A549 (cell line): ENCODE data around the gene PPP5C. TPM values are rescaled to one million over a fixed set of nuclear protein-coding genes. Genes with fewer than 3 reads are reported as not detected.
A peak's percentile ranks its signal among the peaks of the same experiment; 100 is the strongest.

Source experiments
- ATAC-seq, 2 experiments: fragments of 200-7000 bp in 1 of 2; fragments of >200 bp in 1 of 2; cut with Nextera tagmentation in 1 of 2; cut with Tn5 transposase in 1 of 2; 3 replicates each; pipeline versions ENCODE4 v1.8.0 to v1.9.1; 2018 to 2020; ENCODE audit warnings: mild to moderate bottlenecking in 1 of 2, moderate library complexity in 1 of 2
- CTCF ChIA-PET: fragments of 300-600 bp; sonication (Branson Sonifier 250); formaldehyde crosslinking; extraction: SDS; loops from one replicate; lab custom pipeline; 2021; ENCODE audit warnings: antibody characterized with exemption, inconsistent platforms; lab: Yijun Ruan, JAX
- POLR2A ChIA-PET: fragments of 350-600 bp; formaldehyde crosslinking; extraction: SDS; loops from one replicate; lab custom pipeline; 2021; ENCODE audit warnings: antibody characterized with exemption, inconsistent platforms; lab: Yijun Ruan, JAX
- DNase-seq, 2 experiments: peaks; one replicate each; pipeline versions ENCODE4 v3.0.0 to v3.0.0-alpha.2; 2011 to 2016; ENCODE audit warnings: low read depth in 1 of 2, low spot score in 1 of 2
- FAIRE-seq: peaks from 2 replicates; lab custom pipeline; 2011; peaks lifted over from hg19 to GRCh38; lab: Jason Lieb, UNC
- H3K27ac ChIP-seq, 2 experiments: fragments of >200 bp; sonication (Bioruptor Twin); formaldehyde crosslinking; 3 replicates each; pipeline ENCODE4 v1.5.1; 2016 to 2017
- H3K4me1 ChIP-seq: fragments of >200 bp; sonication (Bioruptor Twin); formaldehyde crosslinking; 3 replicates; pipeline ENCODE4 v1.6.1; 2016
- H3K4me2 ChIP-seq: fragments of >200 bp; sonication (Bioruptor Twin); formaldehyde crosslinking; 3 replicates; pipeline ENCODE4 v1.6.1; 2016
- H3K4me3 ChIP-seq: fragments of >200 bp; sonication (Bioruptor Twin); formaldehyde crosslinking; 3 replicates; pipeline ENCODE4 v1.5.1; 2016
- H3K9me3 ChIP-seq: fragments of >200 bp; sonication (Bioruptor Twin); formaldehyde crosslinking; 3 replicates; pipeline ENCODE4 v1.6.1; 2016
- CBX2 ChIP-seq: fragments of 200-600 bp; sonication (generic); IDR thresholded peaks from 2 replicates; pipeline ENCODE4 v1.6.1; 2016; ENCODE audit warnings: low read depth, mild to moderate bottlenecking, borderline replicate concordance
- CBX8 ChIP-seq: fragments of 200-600 bp; sonication (generic); IDR thresholded peaks from 2 replicates; pipeline ENCODE4 v1.6.1; 2016
- CEBPB ChIP-seq, 2 experiments: fragments of >200 bp in 1 of 2; sonication (Bioruptor Twin) in 1 of 2; formaldehyde crosslinking in 1 of 2; IDR thresholded peaks; 2 replicates each; pipeline ENCODE4 v1.6.1; 2012 to 2016
- CHD4 ChIP-seq: fragments of 200-600 bp; sonication (generic); IDR thresholded peaks from 2 replicates; pipeline ENCODE4 v1.6.1; 2016; ENCODE audit warnings: antibody characterized with exemption, mild to moderate bottlenecking, borderline replicate concordance
- EHMT2 ChIP-seq: fragments of 200-600 bp; sonication (generic); IDR thresholded peaks from 2 replicates; pipeline ENCODE4 v1.6.1; 2016; ENCODE audit warnings: antibody characterized with exemption, low read depth, mild to moderate bottlenecking, moderate library complexity
- EP300 ChIP-seq, 2 experiments: fragments of >200 bp; sonication (Bioruptor Twin); formaldehyde crosslinking; IDR thresholded peaks; 2 replicates in 1 of 2; 3 replicates in 1 of 2; pipeline ENCODE4 v1.6.1; 2016 to 2017
- FOXS1 ChIP-seq: fragments of 250-450 bp; sonication (Bioruptor Pico); IDR thresholded peaks from 2 replicates; pipeline ENCODE4 v1.5.0; 2020; ENCODE audit warnings: mild to moderate bottlenecking, moderate library complexity
- GATA3 ChIP-seq: IDR thresholded peaks from 2 replicates; pipeline ENCODE4 v1.6.1; 2012; ENCODE audit warnings: borderline replicate concordance
- HDAC2 ChIP-seq: fragments of 200-600 bp; sonication (generic); IDR thresholded peaks from 2 replicates; pipeline ENCODE4 v1.6.1; 2016
- HOXB13 ChIP-seq: fragments of 250-450 bp; sonication (Bioruptor Pico); IDR thresholded peaks from 2 replicates; pipeline ENCODE4 v1.5.0; 2020; ENCODE audit warnings: low read depth, mild to moderate bottlenecking, moderate library complexity
- JUN ChIP-seq, 2 experiments: fragments of >200 bp; sonication (Bioruptor Twin); formaldehyde crosslinking; IDR thresholded peaks; 2 replicates in 1 of 2; 3 replicates in 1 of 2; pipeline ENCODE4 v1.6.1; 2016 to 2017
- KDM1A ChIP-seq: fragments of 200-600 bp; sonication (generic); IDR thresholded peaks from 2 replicates; pipeline ENCODE4 v1.6.1; 2016; ENCODE audit warnings: low read depth, mild to moderate bottlenecking
- MAFK ChIP-seq: fragments of 450-650 bp; IDR thresholded peaks from 2 replicates; pipeline ENCODE4 v1.6.1; 2014; ENCODE audit not compliant: partially characterized antibody
- NFE2L2 ChIP-seq: fragments of 150-350 bp; conservative IDR thresholded peaks from 2 replicates; pipeline ENCODE4 v1.6.1; 2014; ENCODE audit warnings: low read length
- NPAS2 ChIP-seq: fragments of 250-450 bp; sonication (Bioruptor Pico); IDR thresholded peaks from 2 replicates; pipeline ENCODE4 v1.8.0; 2022; ENCODE audit warnings: mild to moderate bottlenecking, moderate library complexity, borderline replicate concordance
- SREBF2 ChIP-seq: fragments of 450-650 bp; IDR thresholded peaks from 2 replicates; pipeline ENCODE4 v1.6.1; 2014; ENCODE audit warnings: mild to moderate bottlenecking, moderate library complexity
- ZFP36 ChIP-seq: fragments of 450-650 bp; IDR thresholded peaks from 2 replicates; pipeline ENCODE4 v1.6.1; 2014; ENCODE audit warnings: borderline replicate concordance; ENCODE audit not compliant: partially characterized antibody
- ZSCAN20 ChIP-seq: fragments of 250-450 bp; sonication (Bioruptor Pico); IDR thresholded peaks from 2 replicates; pipeline ENCODE4 v1.8.0; 2022; ENCODE audit warnings: mild to moderate bottlenecking, moderate library complexity
- WGBS: methylation state at CpG from one replicate; pipeline ENCODE4 v1.1.6; 2017; ENCODE audit errors: missing lambda C conversion rate; 5-methylcytosine and 5-hydroxymethylcytosine counted together
- polyA plus RNA-seq, 4 experiments: library from polyadenylated mRNA; depleted of rRNA in 3 of 4; stranded (reverse); fragments of >200 nt; fragmentation: RNase III in 1 of 4; extraction: RNeasy Plus Mini Kit Qiagen cat#74134 plus additional on column Dnase treatment in 1 of 4; gene quantifications; 2 replicates in 3 of 4; 3 replicates in 1 of 4; pipeline ENCODE4 v1.2.3, GENCODE V29; 2011 to 2017
- TF ChIP-seq, protein P1 (sequence below): fragments of 200-600 bp; sonication (generic); IDR thresholded peaks from 2 replicates; pipeline ENCODE4 v1.6.1; 2016; ENCODE audit warnings: antibody characterized with exemption, mild to moderate bottlenecking, moderate library complexity
- TF ChIP-seq, protein P2 (sequence below): fragments of 250-450 bp; sonication (Bioruptor Pico); IDR thresholded peaks from 2 replicates; pipeline ENCODE4 v1.5.0; 2020; ENCODE audit warnings: low read depth, mild to moderate bottlenecking, moderate library complexity
- TF ChIP-seq, protein P3 (sequence below): IDR thresholded peaks from 2 replicates; pipeline ENCODE4 v1.6.1; 2012
- TF ChIP-seq, protein P4 (sequence below): fragments of >200 bp; sonication (Bioruptor Twin); formaldehyde crosslinking; IDR thresholded peaks from 3 replicates; pipeline ENCODE4 v1.5.1; 2016
- TF ChIP-seq, protein P5 (sequence below): IDR thresholded peaks from 2 replicates; pipeline ENCODE4 v1.6.1; 2012; ENCODE audit warnings: low read depth, borderline replicate concordance
- TF ChIP-seq, protein P6 (sequence below): fragments of >200 bp; sonication (Bioruptor Twin); formaldehyde crosslinking; IDR thresholded peaks from 3 replicates; pipeline ENCODE4 v1.6.1; 2016

The PPP5C gene
- polyA plus RNA-seq, 2 of the 4 experiments (the other 2 are of a cell fraction), result 94.2 to 107 TPM

DNA sequence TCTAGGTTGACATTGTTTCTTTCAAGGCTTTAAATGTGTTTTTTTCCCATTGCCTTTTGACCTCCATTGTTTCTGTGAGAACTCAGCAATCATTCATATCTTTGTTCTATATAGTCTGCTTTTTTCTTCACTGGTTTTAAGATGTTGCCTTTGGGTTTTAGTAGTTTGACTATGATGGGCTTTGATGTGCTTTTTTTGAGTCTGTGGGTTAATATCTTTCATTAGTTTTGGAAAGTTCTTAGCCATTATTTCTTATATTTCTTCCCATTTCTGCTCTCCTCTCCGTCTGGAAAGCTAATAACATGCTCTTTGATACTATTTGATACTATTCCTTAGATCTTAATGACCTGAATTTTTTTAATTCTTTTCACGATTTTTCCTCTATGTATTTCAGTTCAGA is 33.8 kb downstream of the PPP5C start:
- ATAC-seq (no peak), FAIRE-seq (peak; percentile 56), DNase-seq (no peak)
- POLR2A ChIA-PET, result no interaction called here
- Histone ChIP-seq H3K4me2 (no peak overlapping the region), H3K9me3 (no peaks in the 10 kb centered on the region), H3K4me3 (no peak overlapping the region), H3K27ac (no peak overlapping the region), H3K4me1 (peaks cover 8% of the 10 kb centered on the region)
- CTCF ChIA-PET, result interaction anchor here (1.3 to 30.8 kb wide), 3 partner anchors 8 to 99 kb away, joined by 6 to 501 read pairs (median 66); no protein-coding TSS in a partner anchor
- 89% methylated on average over 2 of the region's 2 CpGs for WGBS
- TF ChIP-seq, protein P1, sequence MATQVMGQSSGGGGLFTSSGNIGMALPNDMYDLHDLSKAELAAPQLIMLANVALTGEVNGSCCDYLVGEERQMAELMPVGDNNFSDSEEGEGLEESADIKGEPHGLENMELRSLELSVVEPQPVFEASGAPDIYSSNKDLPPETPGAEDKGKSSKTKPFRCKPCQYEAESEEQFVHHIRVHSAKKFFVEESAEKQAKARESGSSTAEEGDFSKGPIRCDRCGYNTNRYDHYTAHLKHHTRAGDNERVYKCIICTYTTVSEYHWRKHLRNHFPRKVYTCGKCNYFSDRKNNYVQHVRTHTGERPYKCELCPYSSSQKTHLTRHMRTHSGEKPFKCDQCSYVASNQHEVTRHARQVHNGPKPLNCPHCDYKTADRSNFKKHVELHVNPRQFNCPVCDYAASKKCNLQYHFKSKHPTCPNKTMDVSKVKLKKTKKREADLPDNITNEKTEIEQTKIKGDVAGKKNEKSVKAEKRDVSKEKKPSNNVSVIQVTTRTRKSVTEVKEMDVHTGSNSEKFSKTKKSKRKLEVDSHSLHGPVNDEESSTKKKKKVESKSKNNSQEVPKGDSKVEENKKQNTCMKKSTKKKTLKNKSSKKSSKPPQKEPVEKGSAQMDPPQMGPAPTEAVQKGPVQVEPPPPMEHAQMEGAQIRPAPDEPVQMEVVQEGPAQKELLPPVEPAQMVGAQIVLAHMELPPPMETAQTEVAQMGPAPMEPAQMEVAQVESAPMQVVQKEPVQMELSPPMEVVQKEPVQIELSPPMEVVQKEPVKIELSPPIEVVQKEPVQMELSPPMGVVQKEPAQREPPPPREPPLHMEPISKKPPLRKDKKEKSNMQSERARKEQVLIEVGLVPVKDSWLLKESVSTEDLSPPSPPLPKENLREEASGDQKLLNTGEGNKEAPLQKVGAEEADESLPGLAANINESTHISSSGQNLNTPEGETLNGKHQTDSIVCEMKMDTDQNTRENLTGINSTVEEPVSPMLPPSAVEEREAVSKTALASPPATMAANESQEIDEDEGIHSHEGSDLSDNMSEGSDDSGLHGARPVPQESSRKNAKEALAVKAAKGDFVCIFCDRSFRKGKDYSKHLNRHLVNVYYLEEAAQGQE, result no peak
- TF ChIP-seq, protein P2, sequence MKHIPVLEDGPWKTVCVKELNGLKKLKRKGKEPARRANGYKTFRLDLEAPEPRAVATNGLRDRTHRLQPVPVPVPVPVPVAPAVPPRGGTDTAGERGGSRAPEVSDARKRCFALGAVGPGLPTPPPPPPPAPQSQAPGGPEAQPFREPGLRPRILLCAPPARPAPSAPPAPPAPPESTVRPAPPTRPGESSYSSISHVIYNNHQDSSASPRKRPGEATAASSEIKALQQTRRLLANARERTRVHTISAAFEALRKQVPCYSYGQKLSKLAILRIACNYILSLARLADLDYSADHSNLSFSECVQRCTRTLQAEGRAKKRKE (CRISPR knock-in tag), result no peak
- TF ChIP-seq ZSCAN20 (CRISPR knock-in tag) (no peak), MAFK (no peak), CBX2 (no peak), CEBPB (IDR thresholded peaks at IDR 0.05) (no peak), HDAC2 (no peak)

DNA sequence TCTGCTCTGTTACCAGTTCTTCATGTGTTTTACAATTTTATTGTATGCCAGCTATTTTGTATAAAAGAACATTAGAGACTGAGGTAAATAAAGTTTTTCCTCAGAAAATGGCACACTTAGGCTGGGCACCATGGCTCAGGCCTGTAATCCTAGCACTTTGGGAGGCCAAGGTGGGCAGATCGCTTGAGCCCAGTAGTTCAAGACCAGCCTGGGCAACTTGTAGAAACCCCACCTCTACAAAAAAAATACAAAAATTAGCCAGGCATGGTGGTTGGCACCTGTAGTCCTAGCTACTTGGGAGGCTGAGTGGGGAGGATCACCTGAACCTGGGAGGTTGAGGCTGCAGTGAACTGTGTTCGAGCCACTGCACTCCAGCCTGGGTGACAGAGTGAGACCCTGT is 34.5 kb downstream of the PPP5C start:
- WGBS, result 93% methylated on average over 2 of the region's 2 CpGs
- CTCF ChIA-PET, result interaction anchor here (0.6 to 30.8 kb wide), 8 partner anchors 9 to 142 kb away, joined by 3 to 501 read pairs (median 4); partner anchors contain the start of gene PPP5C

DNA sequence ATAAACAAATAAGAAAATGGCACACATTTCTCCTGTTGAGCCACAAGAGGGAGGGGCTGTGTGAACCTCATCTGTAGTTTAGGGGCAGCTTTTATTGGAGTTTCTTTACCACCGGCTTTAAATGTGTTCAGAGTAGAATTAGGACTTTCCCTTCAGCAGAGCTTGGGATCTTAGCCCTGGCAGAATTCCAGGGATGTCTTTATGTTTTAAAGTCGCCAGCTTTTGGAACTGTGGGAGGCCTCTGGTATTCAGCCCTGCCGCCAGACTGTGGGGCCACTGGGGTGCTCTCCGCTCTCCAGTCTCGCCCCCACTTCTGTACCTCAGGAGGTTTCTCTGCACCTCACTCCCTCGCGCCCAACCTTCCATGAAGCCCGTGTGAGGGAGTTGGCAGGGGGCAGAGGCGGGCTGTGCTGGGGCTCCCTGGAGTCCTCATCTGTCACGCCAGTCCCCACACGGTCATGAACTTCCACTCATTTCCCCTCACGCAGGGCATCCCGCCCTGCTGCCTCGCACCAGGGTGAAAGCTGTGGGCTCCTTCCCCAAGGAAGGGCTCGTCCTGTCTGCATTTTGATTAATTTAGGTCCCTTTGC is 35.0 kb downstream of the PPP5C start:
- CTCF ChIA-PET, result interaction anchor here (0.6 to 30.8 kb wide), 13 partner anchors 8 to 168 kb away, joined by 3 to 501 read pairs (median 3); partner anchors contain the start of gene PPP5C
- POLR2A ChIA-PET, result no interaction called here
- 95% methylated on average over 15 of the region's 15 CpGs for WGBS

More for the DNA sequence above, 34.5 kb downstream of the PPP5C start:
- POLR2A ChIA-PET, result no interaction called here
- DNase-seq (no peak), FAIRE-seq (no peak), ATAC-seq (no peak)
- Histone ChIP-seq H3K27ac (no peak overlapping the region), H3K4me2 (no peak overlapping the region), H3K9me3 (no peaks in the 10 kb centered on the region), H3K4me1 (peaks cover 8% of the 10 kb centered on the region), H3K4me3 (no peak overlapping the region)
- no peak for TF ChIP-seq HDAC2
- TF ChIP-seq CHD4, result no peak
- no peak for TF ChIP-seq JUN (IDR thresholded peaks at IDR 0.05)
- no peak for TF ChIP-seq EP300 (IDR thresholded peaks at IDR 0.05)
- TF ChIP-seq, protein P3, sequence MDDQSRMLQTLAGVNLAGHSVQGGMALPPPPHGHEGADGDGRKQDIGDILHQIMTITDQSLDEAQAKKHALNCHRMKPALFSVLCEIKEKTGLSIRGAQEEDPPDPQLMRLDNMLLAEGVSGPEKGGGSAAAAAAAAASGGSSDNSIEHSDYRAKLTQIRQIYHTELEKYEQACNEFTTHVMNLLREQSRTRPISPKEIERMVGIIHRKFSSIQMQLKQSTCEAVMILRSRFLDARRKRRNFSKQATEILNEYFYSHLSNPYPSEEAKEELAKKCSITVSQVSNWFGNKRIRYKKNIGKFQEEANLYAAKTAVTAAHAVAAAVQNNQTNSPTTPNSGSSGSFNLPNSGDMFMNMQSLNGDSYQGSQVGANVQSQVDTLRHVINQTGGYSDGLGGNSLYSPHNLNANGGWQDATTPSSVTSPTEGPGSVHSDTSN, result no peak
- no peak for TF ChIP-seq GATA3
- TF ChIP-seq SREBF2, result no peak
- no peak for TF ChIP-seq KDM1A

More for the DNA sequence above, 35.0 kb downstream of the PPP5C start:
- no peak for FAIRE-seq
- no peak overlapping the region for H3K27ac ChIP-seq
- no peak overlapping the region for H3K4me3 ChIP-seq
- H3K4me2 ChIP-seq, result no peak overlapping the region
- H3K9me3 ChIP-seq, result no peaks in the 10 kb centered on the region
- no peak for DNase-seq
- peaks cover 8% of the 10 kb centered on the region for H3K4me1 ChIP-seq
- ATAC-seq, result no peak
- TF ChIP-seq NPAS2 (CRISPR knock-in tag) (no peak), EHMT2 (no peak), CHD4 (no peak), MAFK (no peak), SREBF2 (no peak), CBX8 (no peak), FOXS1 (CRISPR knock-in tag) (no peak), ZFP36 (no peak), NFE2L2 (no peak), HOXB13 (no peak)
- TF ChIP-seq, protein P4, sequence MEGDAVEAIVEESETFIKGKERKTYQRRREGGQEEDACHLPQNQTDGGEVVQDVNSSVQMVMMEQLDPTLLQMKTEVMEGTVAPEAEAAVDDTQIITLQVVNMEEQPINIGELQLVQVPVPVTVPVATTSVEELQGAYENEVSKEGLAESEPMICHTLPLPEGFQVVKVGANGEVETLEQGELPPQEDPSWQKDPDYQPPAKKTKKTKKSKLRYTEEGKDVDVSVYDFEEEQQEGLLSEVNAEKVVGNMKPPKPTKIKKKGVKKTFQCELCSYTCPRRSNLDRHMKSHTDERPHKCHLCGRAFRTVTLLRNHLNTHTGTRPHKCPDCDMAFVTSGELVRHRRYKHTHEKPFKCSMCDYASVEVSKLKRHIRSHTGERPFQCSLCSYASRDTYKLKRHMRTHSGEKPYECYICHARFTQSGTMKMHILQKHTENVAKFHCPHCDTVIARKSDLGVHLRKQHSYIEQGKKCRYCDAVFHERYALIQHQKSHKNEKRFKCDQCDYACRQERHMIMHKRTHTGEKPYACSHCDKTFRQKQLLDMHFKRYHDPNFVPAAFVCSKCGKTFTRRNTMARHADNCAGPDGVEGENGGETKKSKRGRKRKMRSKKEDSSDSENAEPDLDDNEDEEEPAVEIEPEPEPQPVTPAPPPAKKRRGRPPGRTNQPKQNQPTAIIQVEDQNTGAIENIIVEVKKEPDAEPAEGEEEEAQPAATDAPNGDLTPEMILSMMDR, result no peak
- TF ChIP-seq, protein P5, sequence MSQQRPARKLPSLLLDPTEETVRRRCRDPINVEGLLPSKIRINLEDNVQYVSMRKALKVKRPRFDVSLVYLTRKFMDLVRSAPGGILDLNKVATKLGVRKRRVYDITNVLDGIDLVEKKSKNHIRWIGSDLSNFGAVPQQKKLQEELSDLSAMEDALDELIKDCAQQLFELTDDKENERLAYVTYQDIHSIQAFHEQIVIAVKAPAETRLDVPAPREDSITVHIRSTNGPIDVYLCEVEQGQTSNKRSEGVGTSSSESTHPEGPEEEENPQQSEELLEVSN, result no peak
- TF ChIP-seq, protein P6, sequence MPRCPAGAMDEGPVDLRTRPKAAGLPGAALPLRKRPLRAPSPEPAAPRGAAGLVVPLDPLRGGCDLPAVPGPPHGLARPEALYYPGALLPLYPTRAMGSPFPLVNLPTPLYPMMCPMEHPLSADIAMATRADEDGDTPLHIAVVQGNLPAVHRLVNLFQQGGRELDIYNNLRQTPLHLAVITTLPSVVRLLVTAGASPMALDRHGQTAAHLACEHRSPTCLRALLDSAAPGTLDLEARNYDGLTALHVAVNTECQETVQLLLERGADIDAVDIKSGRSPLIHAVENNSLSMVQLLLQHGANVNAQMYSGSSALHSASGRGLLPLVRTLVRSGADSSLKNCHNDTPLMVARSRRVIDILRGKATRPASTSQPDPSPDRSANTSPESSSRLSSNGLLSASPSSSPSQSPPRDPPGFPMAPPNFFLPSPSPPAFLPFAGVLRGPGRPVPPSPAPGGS, result no peak
- TF ChIP-seq, all 56 proteins: peak for 0
